GM19452 (cell line): Measurements from ENCODE around the gene GH2.
"Not testable (repeated sequence)": the region's sequence is repeated elsewhere in the genome, so short reads cannot be mapped to it uniquely, and the experiment has no call there.

Experiments used
- ATAC-seq: cut with Tn5 transposase; IDR thresholded peaks from one replicate; pipeline ENCODE4 v1.9.1; 2021; ENCODE audit not compliant: unreplicated experiment

GH2 gene

DNA sequence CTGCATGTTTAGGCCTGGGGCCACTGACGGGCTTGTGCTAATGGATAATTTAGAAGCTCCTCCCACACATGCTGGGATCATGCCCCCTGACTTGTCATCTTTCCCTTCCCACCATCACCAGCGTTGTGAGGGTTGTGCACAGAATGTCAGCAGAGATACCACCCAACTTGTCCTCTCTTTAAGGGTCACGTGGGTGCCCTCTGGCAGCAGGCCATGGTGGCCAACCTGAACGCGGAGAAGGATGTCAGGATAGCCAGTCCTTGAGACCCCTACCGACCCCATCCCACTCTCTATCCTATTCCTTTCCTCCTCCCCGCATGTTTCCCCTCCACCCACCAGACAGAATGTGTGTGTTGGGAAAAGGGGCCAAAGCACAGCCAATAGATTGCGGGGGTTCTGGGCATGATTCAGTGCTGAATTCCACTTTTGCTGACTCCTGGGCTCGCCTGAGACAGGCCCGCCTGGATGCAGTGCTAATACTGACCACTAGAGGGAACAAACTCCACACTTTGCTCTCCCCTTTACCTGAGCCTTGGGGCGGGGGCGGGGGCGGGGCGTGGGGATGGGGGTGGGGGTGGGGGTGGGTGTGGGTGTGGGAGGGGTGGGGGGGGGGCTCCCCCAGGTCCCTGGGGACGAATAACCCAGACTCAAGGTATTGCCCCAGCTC, at the start of gene GH2:
GH2 (minus strand) TSS at position 10 of the 667 bp plus-strand sequence. CDS start 143 bp downstream, outside the sequence.
- ATAC-seq: no peak

DNA sequence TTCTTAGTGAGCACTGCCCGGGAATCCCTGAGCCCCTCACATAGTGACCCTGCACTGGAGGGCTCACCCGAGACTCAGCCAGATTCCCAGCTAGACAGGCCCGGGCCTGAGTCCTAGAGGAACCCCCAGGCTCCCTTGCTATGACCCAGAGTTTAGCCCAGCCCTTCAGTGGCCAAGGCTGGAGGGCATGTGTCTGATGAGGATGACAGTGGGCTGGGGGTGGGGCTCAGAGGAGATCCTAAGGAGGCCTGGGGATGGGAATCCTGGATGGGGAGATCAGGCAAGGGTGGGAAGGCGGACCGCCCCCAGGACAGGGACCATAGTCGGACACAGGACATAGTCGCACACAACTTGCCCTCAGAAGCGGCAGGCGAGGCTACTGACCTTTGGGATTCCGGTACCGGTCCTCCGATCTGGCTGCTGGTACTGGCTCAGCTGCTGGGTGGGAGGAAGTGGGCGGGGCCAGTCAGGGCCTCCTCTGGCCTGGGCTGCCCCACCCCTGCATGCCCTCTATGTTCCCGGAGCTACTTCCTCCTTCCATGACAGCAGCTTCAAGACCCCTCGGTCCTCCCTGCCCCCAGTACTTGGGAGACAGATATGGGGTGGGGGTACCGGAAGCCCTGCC, 49.3 kb upstream of the GH2 start:
- peak; percentile 43 for ATAC-seq

DNA sequence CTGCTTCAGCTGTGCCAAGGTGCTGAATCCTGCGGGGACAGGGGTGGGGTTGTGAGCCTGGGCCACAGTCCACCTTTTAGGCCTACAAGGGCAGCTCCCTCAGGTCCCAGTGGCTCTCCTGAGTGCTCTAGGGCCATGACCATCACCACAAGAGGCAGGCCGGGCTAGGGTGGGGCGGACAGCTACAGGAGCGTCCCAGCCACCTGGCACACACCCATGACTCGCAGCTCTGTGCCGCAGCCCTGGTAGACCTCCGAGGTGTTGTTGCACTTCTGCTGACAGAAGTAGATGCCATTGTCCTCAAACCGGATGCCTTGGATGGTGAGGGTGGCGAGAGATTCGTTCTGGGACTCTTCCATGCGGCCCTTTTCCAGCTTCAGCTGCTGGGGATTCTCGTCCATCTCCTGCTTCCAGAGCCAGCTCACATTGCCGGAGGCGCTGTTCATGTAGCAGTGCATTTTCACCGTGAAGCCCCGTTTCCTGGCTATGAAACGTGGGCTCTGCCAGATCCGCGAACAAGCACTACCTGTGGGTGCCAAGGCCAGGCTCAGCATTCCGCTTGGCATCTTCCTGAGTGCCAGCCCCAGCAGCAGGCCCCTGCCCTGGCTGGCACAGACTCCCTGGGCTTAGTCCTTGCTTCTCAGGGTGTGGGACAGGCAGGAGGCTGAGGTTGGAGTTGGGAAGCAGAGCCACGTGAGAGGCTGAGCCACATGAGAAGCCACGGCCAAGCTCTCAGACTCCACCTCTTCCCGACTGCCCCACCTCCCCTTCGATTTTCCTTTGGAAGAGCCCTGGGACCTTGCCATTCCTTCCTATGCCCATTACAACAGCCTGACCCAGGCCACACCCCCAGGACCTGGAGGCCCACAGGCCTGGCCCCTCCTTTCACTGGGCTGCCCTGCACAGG, 48.4 kb upstream of the GH2 start:
- ATAC-seq: no peak

DNA sequence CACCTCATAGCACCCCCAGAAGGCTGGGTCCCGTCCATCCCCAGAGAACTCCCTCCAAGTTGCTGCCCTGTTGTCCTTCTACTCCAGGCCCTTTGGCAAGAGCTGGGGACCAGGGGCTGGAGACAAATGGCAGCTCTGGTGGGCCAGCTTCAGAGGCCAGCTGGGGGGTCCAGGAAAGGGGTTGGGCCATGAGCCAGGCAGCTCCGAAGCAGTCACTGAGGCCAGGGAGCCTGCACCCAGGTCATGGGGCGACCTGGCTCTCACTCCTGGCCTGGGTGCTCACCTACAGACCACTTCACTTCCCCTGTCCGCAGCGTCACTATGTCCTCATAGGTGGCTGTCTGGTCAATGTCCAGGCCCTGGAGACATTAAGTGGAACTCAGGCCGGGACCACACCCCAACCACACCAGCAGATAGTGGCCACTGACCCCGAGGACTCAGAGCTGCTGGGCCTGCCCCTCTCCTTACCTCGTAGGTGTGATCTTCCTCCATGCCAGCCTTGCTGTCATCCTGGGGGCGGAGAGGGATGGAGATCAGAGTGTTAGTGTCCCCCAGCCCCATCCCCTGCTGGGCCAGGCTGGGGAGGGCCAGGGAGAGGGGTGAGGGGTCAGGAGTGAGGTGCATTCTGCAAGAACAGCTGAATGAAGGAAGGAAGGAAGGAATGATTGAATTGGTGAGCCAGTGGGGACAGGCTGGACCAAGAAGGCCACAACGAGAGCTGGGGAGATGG, 47.4 kb upstream of the GH2 start:
- no peak for ATAC-seq

DNA sequence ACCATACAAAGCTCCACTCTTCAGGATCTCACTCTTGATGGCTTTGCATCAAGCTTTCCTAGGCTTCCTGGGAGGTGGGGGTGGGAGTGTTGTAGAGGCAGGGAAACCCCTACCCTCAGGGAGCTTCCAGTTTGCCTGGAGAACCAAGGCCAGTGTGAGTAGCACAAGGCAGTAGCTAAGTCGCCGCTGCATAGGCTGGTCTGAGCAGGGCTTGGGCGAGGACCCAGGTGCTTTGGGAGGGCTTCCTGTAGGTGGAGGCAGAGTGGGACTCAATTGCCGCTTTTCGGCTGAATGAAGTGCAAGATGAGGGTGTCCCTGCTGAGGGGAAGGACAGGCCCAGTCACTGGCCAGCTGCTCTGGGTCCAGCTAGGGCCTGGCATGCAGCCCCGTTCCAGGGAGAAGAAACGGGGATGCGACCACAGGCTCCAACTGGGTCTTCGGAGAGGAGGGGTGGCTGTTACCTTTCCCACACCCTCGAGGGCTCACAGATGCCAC, 46.5 kb upstream of the GH2 start:
- no peak for ATAC-seq

DNA sequence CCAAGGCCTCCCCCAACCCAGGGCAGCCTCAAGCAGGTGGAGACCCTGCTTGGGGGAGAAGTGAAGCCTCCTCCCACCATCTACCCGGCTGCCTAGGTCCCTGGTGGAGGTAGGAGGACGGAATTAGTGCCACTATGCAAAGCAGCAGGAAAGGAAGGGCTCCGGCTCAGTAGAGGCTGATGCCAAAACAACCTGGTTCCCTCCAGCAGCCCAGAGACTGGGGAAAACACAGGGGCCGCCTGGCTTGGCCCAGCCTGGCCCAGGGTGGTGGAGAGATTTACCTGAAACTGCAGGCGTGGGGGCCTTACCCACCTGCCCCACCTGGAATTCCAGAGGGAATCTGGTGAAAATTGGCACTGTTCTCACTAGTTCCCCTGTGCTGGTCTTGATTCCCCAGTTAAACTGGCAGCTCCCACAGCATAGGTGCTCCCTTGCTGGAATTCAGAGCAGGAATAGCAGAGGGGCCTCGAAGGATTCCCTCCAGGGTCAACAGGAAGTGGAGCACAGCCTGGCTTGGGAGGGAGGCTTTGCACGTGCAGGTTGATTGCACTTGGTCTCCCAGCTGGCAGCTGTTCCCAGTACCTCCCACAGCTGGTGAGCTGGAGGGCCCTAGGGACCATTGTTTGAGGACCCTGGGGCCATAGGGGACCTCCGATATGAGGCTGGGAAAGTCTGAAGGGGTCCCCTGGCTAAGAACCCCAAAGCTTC, 45.9 kb upstream of the GH2 start:
- ATAC-seq: no peak

DNA sequence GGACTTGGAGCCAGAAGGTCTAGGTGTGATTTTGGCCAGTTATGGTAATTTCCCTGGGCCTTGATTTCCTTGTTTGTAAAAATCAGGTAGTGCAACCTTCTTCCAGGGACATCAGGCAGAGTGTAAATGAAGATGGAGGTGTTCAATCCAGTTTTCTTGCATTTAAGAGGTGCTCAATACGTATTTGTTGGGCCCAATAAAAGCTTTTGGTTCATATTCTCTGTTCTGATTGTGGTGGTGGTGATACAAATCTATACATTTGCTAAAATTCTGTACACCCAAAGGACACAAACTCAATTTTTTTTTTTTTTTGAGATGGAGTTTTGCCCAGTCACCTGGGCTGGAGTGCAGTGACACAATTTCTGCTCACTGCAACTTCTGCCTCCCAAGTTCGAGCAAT, 44.4 kb upstream of the GH2 start:
- no peak for ATAC-seq

DNA sequence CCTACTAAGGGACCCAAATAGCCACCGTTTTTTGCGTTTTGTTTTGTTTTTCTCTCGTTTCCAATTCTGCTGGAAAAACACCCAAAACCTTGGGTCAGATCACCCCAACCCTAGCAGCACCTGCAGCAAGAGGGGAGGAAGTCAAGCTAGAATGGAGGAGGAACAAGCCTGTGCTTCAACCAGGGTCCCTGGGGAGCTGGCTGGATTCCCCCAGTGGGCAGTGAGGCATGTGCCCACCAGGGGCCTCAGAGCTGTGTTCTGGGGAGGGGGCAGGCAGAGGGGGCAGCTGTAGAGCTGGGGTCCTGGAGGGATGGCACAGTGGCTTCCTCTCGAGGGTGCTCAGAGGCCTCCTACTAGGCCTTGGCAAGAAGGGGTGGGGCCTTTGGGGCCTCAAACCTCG, 43.9 kb upstream of the GH2 start:
- no peak for ATAC-seq

DNA sequence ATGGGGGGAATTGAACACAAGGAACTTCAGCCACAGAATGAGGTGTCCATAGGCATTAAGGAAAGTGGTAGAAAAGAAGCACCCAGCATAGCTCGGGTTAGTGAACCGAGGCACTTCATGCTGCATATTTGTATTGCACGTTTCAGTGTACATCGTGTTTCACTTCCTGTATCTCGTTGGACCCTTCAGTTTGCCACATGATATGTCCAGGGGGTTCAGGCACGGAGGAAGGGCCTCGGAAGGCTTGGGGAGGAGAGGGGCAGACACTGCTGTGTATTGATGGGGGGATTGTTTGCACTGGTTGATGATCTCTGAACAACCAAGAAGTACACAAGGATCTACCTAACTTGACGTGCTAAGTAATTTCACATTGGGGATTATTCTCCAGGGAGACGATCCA, 40.7 kb upstream of the GH2 start:
- ATAC-seq: not testable (repeated sequence)

DNA sequence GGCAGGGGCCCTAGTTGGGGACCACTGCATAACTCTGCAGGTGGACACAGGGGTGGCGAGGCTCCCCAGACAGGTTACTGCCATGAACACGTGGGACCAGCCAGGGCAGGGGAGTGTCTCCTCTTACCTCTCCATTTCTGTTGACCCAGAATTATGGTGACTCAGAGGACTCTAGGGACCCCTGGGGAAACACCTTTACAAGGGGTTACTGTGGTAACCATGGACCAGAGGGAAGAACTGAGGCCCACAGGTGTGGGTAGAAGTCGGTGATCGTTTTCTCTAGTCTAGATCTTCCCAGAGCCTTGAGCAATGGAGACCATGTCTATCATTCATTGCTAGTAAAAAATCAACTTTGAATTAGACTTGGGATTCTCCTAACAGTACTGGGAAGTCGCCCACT, 39.0 kb upstream of the GH2 start:
- ATAC-seq: not testable (repeated sequence)

DNA sequence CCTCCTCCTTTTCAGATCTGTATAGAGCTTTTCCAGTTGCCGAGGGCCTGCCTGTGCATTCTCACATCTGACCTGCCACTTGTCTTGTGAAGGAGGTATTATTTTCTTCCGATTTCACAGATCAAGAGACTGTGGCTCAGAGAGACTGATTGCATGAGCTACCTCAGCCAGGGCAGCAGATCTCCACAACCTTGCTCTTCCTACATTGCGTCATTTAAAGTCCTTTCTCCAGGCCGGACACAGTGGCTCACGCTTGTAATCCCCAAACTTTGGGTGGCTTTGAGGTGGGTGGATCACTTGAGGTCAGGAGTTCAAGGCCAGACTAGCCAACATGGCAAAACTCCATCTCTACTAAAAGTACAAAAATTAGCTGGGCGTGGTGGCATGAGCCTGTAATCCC, 38.3 kb upstream of the GH2 start:
- not testable (repeated sequence) for ATAC-seq

DNA sequence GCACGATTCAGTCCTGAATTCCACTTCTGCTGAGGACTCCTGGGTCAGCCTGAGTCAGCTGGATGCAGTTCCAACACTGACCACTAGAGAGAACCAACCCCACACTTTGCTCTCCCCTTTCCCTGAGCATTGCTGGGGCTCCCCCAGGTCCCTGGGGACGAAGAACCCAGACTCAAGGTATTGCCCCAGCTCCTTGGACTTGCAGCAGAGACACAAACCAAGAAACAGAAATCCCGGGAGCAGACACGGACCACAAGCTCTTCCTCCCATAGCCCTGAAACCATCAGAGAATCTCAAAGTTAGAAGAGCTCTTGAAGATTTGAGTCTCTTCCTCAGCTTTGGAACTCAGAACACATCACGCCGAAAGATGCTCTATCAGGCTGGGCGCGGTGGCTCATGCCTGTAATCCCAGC, 37.6 kb upstream of the GH2 start:
- peak; percentile 58 for ATAC-seq

DNA sequence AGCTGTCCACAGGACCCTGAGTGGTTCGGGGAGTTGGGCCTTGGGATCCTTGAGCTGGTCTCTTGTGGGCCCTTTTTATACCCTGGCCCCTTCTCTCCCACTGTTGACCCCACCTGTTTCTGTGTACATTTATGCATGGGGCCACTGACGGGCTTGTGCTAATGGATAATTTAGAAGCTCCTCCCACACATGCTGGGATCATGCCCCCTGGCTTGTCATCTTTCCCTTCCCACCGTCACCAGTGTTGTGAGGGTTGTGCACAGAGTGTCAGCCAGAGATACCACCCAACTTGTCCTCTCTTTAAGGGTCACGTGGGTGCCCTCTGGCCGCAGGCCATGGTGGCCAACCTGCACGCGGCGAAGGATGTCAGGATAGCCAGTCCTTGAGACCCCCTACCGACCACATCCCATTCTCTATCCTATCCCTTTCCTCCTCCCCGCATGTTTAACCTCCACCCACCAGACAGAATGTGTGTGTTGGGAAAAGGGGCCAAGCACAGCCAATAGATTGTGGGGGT, 37.1 kb upstream of the GH2 start, which contains the start of gene GH1:
GH1 (minus strand) TSS at position 51 of the 517 bp plus-strand sequence. CDS start 63 bp downstream, outside the sequence.
- ATAC-seq: not testable (repeated sequence)

DNA sequence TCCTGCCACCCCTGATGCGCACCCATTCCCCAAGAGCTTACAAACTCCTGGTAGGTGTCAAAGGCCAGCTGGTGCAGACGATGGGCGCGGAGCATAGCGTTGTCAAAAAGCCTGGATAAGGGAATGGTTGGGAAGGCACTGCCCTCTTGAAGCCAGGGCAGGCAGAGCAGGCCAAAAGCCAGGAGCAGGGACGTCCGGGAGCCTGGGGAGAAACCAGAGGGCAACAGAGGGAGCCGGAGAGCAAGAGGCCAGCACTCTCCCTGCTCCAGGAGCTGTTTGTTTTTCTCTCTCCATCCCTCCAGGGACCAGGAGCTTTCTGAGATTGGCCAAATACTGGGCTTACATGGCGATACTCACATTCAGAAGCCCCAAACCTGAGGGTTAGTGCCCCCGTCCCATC, 36.6 kb upstream of the GH2 start:
- ATAC-seq: no peak

DNA sequence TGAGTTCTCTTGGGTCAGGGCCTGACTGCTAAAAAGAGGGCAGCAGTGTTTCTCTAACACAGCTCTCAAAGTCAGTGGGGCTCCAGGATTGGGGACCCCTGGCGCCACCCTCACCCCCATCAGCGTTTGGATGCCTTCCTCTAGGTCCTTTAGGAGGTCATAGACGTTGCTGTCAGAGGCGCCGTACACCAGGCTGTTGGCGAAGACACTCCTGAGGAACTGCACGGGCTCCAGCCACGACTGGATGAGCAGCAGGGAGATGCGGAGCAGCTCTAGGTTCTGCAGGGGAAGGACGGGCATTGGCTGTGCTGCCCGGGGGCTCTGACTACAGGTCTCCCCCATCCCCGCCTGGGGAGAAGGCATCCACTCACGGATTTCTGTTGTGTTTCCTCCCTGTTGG, 35.9 kb upstream of the GH2 start:
- ATAC-seq: no peak

DNA sequence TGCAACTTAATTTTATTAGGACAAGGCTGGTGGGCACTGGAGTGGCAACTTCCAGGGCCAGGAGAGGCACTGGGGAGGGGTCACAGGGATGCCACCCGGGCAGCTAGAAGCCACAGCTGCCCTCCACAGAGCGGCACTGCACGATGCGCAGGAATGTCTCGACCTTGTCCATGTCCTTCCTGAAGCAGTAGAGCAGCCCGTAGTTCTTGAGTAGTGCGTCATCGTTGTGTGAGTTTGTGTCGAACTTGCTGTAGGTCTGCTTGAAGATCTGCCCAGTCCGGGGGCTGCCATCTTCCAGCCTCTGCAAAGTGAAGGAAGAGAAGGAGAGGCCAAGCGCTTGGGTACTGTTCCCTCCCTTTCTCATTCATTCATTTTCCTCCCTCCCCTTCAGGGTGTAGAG, 35.5 kb upstream of the GH2 start:
- ATAC-seq: not testable (repeated sequence)

DNA sequence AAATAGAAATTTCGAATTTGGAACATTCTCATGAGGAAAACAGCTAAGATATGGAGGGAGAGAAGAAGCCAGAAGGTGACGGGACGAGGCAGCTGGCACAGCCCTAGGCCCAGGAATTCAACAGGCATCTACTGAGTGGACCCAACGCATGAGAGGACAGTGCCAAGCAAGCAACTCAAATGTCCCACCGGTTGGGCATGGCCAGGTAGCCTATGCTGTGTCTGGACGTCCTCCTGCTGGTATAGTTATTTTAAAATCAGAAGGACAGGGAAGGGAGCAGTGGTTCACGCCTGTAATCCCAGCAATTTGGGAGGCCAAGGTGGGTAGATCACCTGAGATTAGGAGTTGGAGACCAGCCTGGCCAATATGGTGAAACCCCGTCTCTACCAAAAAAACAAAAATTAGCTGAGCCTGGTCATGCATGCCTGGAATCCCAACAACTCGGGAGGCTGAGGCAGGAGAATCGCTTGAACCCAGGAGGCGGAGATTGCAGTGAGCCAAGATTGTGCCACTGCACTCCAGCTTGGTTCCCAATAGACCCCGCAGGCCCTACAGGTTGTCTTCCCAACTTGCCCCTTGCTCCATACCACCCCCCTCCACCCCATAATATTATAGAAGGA, 34.9 kb upstream of the GH2 start:
- ATAC-seq: no peak

DNA sequence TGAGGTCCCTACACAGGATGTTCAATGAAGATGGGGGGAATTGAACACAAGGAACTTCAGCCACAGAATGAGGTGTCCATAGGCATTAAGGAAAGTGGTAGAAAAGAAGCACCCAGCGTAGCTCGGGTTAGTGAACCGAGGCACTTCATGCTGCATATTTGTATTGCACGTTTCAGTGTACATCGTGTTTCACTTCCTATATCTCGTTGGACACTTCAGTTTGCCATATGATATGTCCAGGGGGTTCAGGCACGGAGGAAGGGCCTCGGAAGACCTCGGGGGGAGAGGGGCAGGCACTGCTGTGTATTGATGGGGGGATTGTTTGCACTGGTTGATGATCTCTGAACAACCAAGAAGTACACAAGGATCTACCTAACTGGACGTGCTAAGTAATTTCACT, 34.0 kb upstream of the GH2 start:
- ATAC-seq: not testable (repeated sequence)

DNA sequence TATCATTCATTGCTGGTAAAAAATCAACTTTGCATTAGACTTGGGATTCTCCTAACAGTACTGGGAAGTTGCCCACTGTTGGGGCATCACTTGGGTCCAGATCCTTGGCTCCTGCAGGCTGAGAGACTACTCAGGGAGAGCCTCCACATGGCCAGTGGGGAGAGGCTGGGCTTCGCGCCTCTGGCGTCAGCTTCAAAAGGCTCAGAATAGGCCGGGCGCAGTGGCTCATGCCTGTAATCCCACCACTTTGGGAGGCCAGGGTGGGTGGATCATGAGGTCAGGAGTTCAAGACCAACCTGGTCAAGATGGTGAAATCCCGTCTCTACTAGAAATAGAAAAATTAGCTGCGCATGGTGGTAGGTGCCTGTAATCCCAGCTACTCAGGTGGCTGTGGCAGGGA, 32.7 kb upstream of the GH2 start:
- no peak for ATAC-seq
